Measurements from ENCODE around the gene GABARAP. TPM values are rescaled to one million over a fixed set of nuclear protein-coding genes. Genes with fewer than 3 reads are reported as not detected.

The GABARAP gene
- total and polyA plus RNA-seq, 2 of the 4 experiments (the other 2 are of a cell fraction): 77.8 to 780 TPM

DNA sequence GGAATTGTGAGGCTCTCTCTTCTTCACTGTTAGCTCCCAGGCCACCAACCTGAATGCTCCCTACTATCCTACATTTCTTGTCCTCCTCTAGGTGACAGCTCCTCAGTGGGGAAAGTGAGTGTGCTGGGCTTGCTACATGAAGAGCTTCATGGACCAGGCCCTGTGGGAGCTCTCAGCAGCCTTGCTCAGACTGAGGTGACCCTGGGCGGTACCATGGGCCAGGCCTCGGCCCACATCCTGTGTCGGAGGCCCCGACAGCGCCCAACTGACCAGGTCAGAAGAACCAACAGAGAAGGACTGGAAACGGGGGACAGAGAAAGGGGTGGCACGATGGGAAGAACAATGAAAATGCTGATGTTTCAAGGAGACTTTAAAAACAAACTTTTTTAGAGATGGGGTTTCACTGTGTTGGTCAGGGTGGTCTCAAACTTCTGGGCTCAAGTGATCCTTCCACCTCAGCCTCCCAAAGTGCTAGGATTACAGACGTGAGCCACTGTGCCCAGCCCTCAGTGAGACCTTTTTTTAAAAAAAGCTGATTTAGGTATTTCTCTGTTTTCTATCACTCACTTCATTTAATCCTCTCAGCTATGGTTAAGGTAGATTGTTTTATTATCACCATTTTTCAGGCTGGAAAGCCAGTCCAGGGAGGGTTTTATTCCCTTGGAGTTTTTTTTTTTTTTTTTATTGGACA, 14.7 kb upstream of the GABARAP start:
- H3K23ac ChIP-seq (ENCODE audit: low read depth, low read length): no peak overlapping the region
- peaks cover 8% of the 10 kb centered on the region; the same call in 1 of the 2 replicates for H3K27me3 ChIP-seq (ENCODE audit: control insufficient read depth, insufficient read depth, low read length)
- H3K9ac ChIP-seq (ENCODE audit: low read depth, low read length): no peak overlapping the region
- H3K4ac ChIP-seq (ENCODE audit: low read depth, low read length): no peak overlapping the region
- H2BK15ac ChIP-seq (ENCODE audit: low read depth, low read length): no peak overlapping the region
- H2AK9ac ChIP-seq (replicated peaks; ENCODE audit: low read depth, low read length, poor library complexity): no peak overlapping the region
- peaks cover 32% of the 10 kb centered on the region for H3K36me3 ChIP-seq (ENCODE audit: control insufficient read depth, insufficient read depth, low read length)
- TF ChIP-seq RCOR1 (IDR thresholded peaks at IDR 0.05; ENCODE audit: insufficient replicate concordance, low read length) (no peak), CHD1 (IDR thresholded peaks at IDR 0.05; ENCODE audit: low read depth, low read length) (no peak), NFE2L2 (IDR thresholded peaks at IDR 0.05; ENCODE audit: low read depth, low read length) (no peak), BHLHE40 (IDR thresholded peaks at IDR 0.05; ENCODE audit: low read depth, low read length) (no peak), RFX5 (IDR thresholded peaks at IDR 0.05; ENCODE audit: low read depth, low read length) (no peak), CEBPB (IDR thresholded peaks at IDR 0.05; ENCODE audit: low read depth, low read length) (no peak), SMC3 (IDR thresholded peaks at IDR 0.05; ENCODE audit: low read depth, low read length) (no peak), RAD21 (IDR thresholded peaks at IDR 0.05; ENCODE audit: low read length) (no peak), ELK1 (IDR thresholded peaks at IDR 0.05; ENCODE audit: borderline replicate concordance, low read depth, low read length) (no peak), MXI1 (IDR thresholded peaks at IDR 0.05; ENCODE audit: borderline replicate concordance, low read depth, low read length) (no peak), FOS (IDR thresholded peaks at IDR 0.05; ENCODE audit: low read depth, low read length) (no peak), MAZ (IDR thresholded peaks at IDR 0.05; ENCODE audit: borderline replicate concordance, low read depth, low read length) (no peak), POLR2A (IDR thresholded peaks at IDR 0.05; ENCODE audit: low read depth, low read length) (no peak)
- H2AK5ac ChIP-seq (ENCODE audit: low read depth, low read length): no peak overlapping the region
- H3K14ac ChIP-seq (replicated peaks; ENCODE audit: low read depth, low read length): no peak overlapping the region
- no TSS peak for BruUV-seq (replicated peaks)
- H3K9me3 ChIP-seq (ENCODE audit: control insufficient read depth, insufficient read depth, low read length): no peaks in the 10 kb centered on the region
- H2AFZ ChIP-seq (replicated peaks; ENCODE audit: low read length, poor library complexity): no peak overlapping the region
- no peak overlapping the region for H3K27ac ChIP-seq (ENCODE audit: insufficient read depth, low read length)
- 95% methylated on average over 6 of the region's 8 CpGs; no CpG with 5 or more reads in 1 of the 2 experiments for WGBS, 2 experiments (ENCODE audit: extremely low coverage in 2 of 2, insufficient read length in 1 of 2)
- H4K20me1 ChIP-seq (ENCODE audit: insufficient read depth, low read length): no peaks in the 10 kb centered on the region
- CTCF ChIA-PET: interaction anchor here (0.6 kb wide), 1 partner anchor 18 kb away, joined by 5 read pairs; no protein-coding TSS in a partner anchor
- H3K9me1 ChIP-seq (ENCODE audit: insufficient read depth, low read length): no peaks in the 10 kb centered on the region; the same call in 1 of the 2 replicates
- H4K5ac ChIP-seq (ENCODE audit: low read depth, low read length): no peak overlapping the region
- H3K18ac ChIP-seq (ENCODE audit: low read depth, low read length): no peak overlapping the region
- H2BK5ac ChIP-seq (ENCODE audit: low read depth, low read length, poor library complexity, severe bottlenecking): no peak overlapping the region
- ATAC-seq (ENCODE audit: low read depth) (no peak), DNase-seq (no peak)
- no peak overlapping the region for H4K91ac ChIP-seq (ENCODE audit: insufficient read depth, low read depth, low read length)
- H2BK20ac ChIP-seq (ENCODE audit: low read depth, low read length): no peak overlapping the region
- H3K4me3 ChIP-seq (ENCODE audit: insufficient read depth, low read depth, low read length): no peak overlapping the region
- POLR2A ChIA-PET (ENCODE audit: unreplicated experiment): no interaction called here
- no peak overlapping the region for H4K8ac ChIP-seq (ENCODE audit: low read depth in 2 of 2, low read length in 2 of 2)
- no peak overlapping the region for H2BK120ac ChIP-seq (ENCODE audit: low read depth, low read length)
- in situ Hi-C loops (cut with MboI; ENCODE audit: low sequenced_read_pairs) (no loop called here), intact Hi-C loops (cut with micrococcal nuclease) (no loop called here), dilution Hi-C loops (cut with HindIII; ENCODE audit: low sequenced_read_pairs, unreplicated experiment) (no loop called here)
- H3K79me1 ChIP-seq (ENCODE audit: low read depth in 1 of 2, low read length in 2 of 2): peaks cover 7 to 26% of the 10 kb centered on the region in 2 experiments; a peak in 3 of 4 replicates
- H3K56ac ChIP-seq (ENCODE audit: extremely low read depth, insufficient read depth, low read length): no peak overlapping the region
- peaks cover 4% of the 10 kb centered on the region for H3K4me1 ChIP-seq (ENCODE audit: control insufficient read depth, insufficient read depth, low read length)
- no peak overlapping the region for H3K4me2 ChIP-seq (ENCODE audit: low read depth, low read length)

Measured in IMR-90 (cell line).